Liver (tissue), 3 donors: Measurements from ENCODE around the gene SEC31A.

ENCODE experiments used
- FOXA1 ChIP-seq: IDR thresholded peaks from 2 replicates; pipeline ENCODE4 v1.6.1; 2016; ENCODE audit warnings: antibody characterized with exemption
- HNF4A ChIP-seq, 2 donors: conservative IDR thresholded peaks; 2 replicates each; pipeline ENCODE4 v1.6.1; 2016; ENCODE audit warnings: antibody characterized with exemption in 2 of 2, mild to moderate bottlenecking in 2 of 2
- MAX ChIP-seq: IDR thresholded peaks from 2 replicates; pipeline ENCODE4 v1.6.1; 2016; ENCODE audit warnings: antibody characterized with exemption
- RAD21 ChIP-seq, 2 donors: IDR thresholded peaks; 2 replicates each; pipeline ENCODE4 v1.6.1; 2016; ENCODE audit warnings: antibody characterized with exemption in 2 of 2, mild to moderate bottlenecking in 2 of 2
- REST ChIP-seq: IDR thresholded peaks from 2 replicates; pipeline ENCODE4 v1.6.1; 2016; ENCODE audit warnings: antibody characterized with exemption, mild to moderate bottlenecking
- RXRA ChIP-seq, 2 donors: IDR thresholded peaks; 2 replicates each; pipeline ENCODE4 v1.6.1; 2017 to 2018; ENCODE audit warnings: antibody characterized with exemption in 2 of 2, mild to moderate bottlenecking in 1 of 2
- TAF1 ChIP-seq: conservative IDR thresholded peaks from 2 replicates; pipeline ENCODE4 v1.6.1; 2016; ENCODE audit warnings: antibody characterized with exemption, mild to moderate bottlenecking
- YY1 ChIP-seq: IDR thresholded peaks from 2 replicates; pipeline ENCODE4 v1.6.1; 2016; ENCODE audit warnings: antibody characterized with exemption, mild to moderate bottlenecking
- TF ChIP-seq, protein P1 (sequence below): fragments of 150-350 bp; IDR thresholded peaks from 2 replicates; pipeline ENCODE4 v1.5.1; 2017; ENCODE audit warnings: improper control_type of control experiment, low read depth, low read length; ENCODE audit not compliant: missing input control
- TF ChIP-seq, protein P2 (sequence below): IDR thresholded peaks from 2 replicates; pipeline ENCODE4 v1.6.1; 2016; ENCODE audit warnings: antibody characterized with exemption
- donor health status: healthy.
- donor health status: healthy.

DNA sequence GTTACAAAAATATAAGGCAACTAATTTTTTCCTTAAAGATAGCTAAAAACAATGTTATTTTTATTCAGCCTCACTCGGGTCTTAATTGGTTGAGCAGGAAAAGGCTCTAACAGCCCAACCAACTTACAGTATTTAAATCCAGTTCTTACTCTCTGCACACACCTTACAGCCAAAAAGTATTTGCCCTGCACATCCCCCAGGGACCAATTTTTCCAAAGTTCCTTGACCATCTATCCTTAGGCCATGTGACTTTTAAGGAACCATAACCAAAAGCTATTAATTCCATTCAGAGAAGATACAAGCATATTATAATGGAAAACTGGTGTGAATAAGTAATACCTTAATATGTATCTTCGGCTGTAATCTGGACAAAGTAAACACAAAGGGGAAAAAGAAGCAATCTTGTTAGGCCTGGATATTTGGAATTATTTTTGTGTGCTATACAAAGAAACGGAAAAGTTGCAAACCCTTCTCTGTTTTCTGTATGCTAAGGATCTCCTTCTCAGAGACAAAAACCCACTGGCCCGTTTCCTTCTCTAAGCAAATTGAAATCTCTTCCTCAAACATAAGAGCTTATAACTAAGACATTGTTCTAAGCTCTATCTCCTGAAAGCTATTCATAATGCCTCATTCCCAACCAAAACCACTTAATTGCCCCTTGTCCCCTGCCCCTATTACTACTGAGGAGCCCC lies 8.6 kb upstream of the SEC31A start:
- TF ChIP-seq FOXA1 (no peak), YY1 (no peak), TAF1 (no peak), MAX (no peak), REST (no peak), HNF4A (conservative IDR thresholded peaks at IDR 0.05) (no peak), RAD21 (IDR thresholded peaks at IDR 0.05) (no peak), RXRA (IDR thresholded peaks at IDR 0.05) (no peak)
- TF ChIP-seq, protein P1, sequence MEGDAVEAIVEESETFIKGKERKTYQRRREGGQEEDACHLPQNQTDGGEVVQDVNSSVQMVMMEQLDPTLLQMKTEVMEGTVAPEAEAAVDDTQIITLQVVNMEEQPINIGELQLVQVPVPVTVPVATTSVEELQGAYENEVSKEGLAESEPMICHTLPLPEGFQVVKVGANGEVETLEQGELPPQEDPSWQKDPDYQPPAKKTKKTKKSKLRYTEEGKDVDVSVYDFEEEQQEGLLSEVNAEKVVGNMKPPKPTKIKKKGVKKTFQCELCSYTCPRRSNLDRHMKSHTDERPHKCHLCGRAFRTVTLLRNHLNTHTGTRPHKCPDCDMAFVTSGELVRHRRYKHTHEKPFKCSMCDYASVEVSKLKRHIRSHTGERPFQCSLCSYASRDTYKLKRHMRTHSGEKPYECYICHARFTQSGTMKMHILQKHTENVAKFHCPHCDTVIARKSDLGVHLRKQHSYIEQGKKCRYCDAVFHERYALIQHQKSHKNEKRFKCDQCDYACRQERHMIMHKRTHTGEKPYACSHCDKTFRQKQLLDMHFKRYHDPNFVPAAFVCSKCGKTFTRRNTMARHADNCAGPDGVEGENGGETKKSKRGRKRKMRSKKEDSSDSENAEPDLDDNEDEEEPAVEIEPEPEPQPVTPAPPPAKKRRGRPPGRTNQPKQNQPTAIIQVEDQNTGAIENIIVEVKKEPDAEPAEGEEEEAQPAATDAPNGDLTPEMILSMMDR = no peak
- TF ChIP-seq, protein P2, sequence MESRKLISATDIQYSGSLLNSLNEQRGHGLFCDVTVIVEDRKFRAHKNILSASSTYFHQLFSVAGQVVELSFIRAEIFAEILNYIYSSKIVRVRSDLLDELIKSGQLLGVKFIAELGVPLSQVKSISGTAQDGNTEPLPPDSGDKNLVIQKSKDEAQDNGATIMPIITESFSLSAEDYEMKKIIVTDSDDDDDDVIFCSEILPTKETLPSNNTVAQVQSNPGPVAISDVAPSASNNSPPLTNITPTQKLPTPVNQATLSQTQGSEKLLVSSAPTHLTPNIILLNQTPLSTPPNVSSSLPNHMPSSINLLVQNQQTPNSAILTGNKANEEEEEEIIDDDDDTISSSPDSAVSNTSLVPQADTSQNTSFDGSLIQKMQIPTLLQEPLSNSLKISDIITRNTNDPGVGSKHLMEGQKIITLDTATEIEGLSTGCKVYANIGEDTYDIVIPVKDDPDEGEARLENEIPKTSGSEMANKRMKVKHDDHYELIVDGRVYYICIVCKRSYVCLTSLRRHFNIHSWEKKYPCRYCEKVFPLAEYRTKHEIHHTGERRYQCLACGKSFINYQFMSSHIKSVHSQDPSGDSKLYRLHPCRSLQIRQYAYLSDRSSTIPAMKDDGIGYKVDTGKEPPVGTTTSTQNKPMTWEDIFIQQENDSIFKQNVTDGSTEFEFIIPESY = no peak
